K562 (cell line): ENCODE results near the gene GTF3C1. TPM values are rescaled to one million over a fixed set of nuclear protein-coding genes. Genes with fewer than 3 reads are reported as not detected.

Experiments
- ATF7 ChIP-seq: fragments of 450-650 bp; IDR thresholded peaks from 2 replicates; pipeline ENCODE4 v1.7.1; 2014; ENCODE audit warnings: mild to moderate bottlenecking, moderate library complexity
- CHD7 ChIP-seq: fragments of 200-600 bp; sonication (generic); IDR thresholded peaks from one replicate; pipeline ENCODE4 v1.6.1; 2012; ENCODE audit warnings: mild to moderate bottlenecking, low read depth, low read length, inconsistent platforms
- CSDE1 ChIP-seq, 2 experiments: fragments of 450-650 bp; IDR thresholded peaks; 2 replicates each; pipeline ENCODE4 v1.6.1; 2016; ENCODE audit warnings: mild to moderate bottlenecking in 1 of 2
- DEAF1 ChIP-seq: fragments of 450-650 bp; formaldehyde crosslinking; IDR thresholded peaks from 2 replicates; pipeline ENCODE4 v1.4.0; 2020; ENCODE audit warnings: mild to moderate bottlenecking, moderate library complexity
- EP300 ChIP-seq: IDR thresholded peaks from 2 replicates; pipeline ENCODE4 v1.6.1; 2012; ENCODE audit warnings: low read length, improper control_type of control experiment
- FOXA3 ChIP-seq, 2 experiments: fragments of 450-650 bp in 1 of 2; sonication (generic) in 1 of 2; formaldehyde crosslinking; IDR thresholded peaks in 1 of 2; conservative IDR thresholded peaks in 1 of 2; 2 replicates each; pipeline versions ENCODE4 v1.4.0 to v1.8.0; 2020 to 2022; ENCODE audit warnings: mild to moderate bottlenecking in 2 of 2, missing genetic modification reagents in 1 of 2
- NCOA1 ChIP-seq: fragments of 450-650 bp; IDR thresholded peaks from 2 replicates; pipeline ENCODE4 v1.6.1; 2016; ENCODE audit warnings: low read depth
- PHF20 ChIP-seq: fragments of 450-650 bp; IDR thresholded peaks from 2 replicates; pipeline ENCODE4 v1.6.1; 2018; ENCODE audit not compliant: partially characterized antibody
- STAT6 ChIP-seq: sonication (generic); formaldehyde crosslinking; IDR thresholded peaks from 2 replicates; pipeline ENCODE4 v1.8.1; 2023; ENCODE audit warnings: mild to moderate bottlenecking, missing genetic modification reagents
- THRA ChIP-seq: fragments of 450-650 bp; IDR thresholded peaks from 2 replicates; pipeline ENCODE4 v1.6.1; 2017; ENCODE audit warnings: mild to moderate bottlenecking, moderate library complexity
- ZFX ChIP-seq: sonication (generic); formaldehyde crosslinking; IDR thresholded peaks from 2 replicates; pipeline ENCODE4 v1.8.0; 2022; ENCODE audit warnings: mild to moderate bottlenecking, missing genetic modification reagents, moderate library complexity
- polyA plus RNA-seq, 8 experiments: library from polyadenylated mRNA; depleted of rRNA in 4 of 8; stranded (reverse) in 5 of 8; unstranded in 3 of 8; fragments of >200 nt; fragmentation: Nextera tagmentation in 2 of 8; fragmentation: Illumina TruSeq in 1 of 8; extraction: Ambion mirVana in 2 of 8; extraction: Trizol in 1 of 8; gene quantifications; 2 replicates each; pipeline versions ENCODE4 v1.2.1 to v1.2.3, GENCODE V29; 2011 to 2014; ENCODE audit warnings: inconsistent platforms in 1 of 8, missing spikeins in 1 of 8
- total RNA-seq, 7 experiments: library from RNA; depleted of rRNA in 6 of 7; stranded (reverse); fragments of >200 nt in 6 of 7; fragmentation: Illumina TruSeq in 2 of 7; extraction: Trizol in 2 of 7; gene quantifications; 2 replicates each; pipeline versions ENCODE4 v1.2.1 to v1.2.3, GENCODE V29; 2011 to 2021; ENCODE audit warnings: low replicate concordance in 1 of 7

Gene GTF3C1
- total and polyA plus RNA-seq, 9 of the 15 experiments (the other 6 are each of a cell fraction or from before 2014, with no cell fraction given): 0.72 to 63.6 (median 30.9) TPM

- no peak for TF ChIP-seq CHD7
- no peak for TF ChIP-seq FOXA3 (CRISPR knock-in tag; conservative IDR thresholded peaks at IDR 0.05 in 1 of 2, IDR thresholded peaks at IDR 0.05 in 1 of 2)
- no peak for TF ChIP-seq CSDE1 (IDR thresholded peaks at IDR 0.05)
- no peak for TF ChIP-seq PHF20
- TF ChIP-seq ZFX (CRISPR knock-in tag): no peak
- TF ChIP-seq THRA: no peak
- no peak for TF ChIP-seq STAT6 (CRISPR knock-in tag)
- peak; percentile 84 for TF ChIP-seq EP300
- peak; percentile 71; the same call in 1 of the 2 replicates for TF ChIP-seq NCOA1
- no peak for TF ChIP-seq DEAF1 (CRISPR knock-in tag)
- TF ChIP-seq ATF7: peak; percentile 47
These were observed 118.7 kb downstream of the GTF3C1 start (continued) for GRCh38 chr16:27430923-27431484.
